RWPE1 (cell line): Measurements from ENCODE around the gene ETHE1.

Source experiments
- CTCF ChIA-PET: fragments of 350-600 bp; sonication (Branson Sonifier 250); formaldehyde crosslinking; extraction: SDS; loops from one replicate; lab custom pipeline; 2021; lab: Yijun Ruan, JAX
- POLR2A ChIA-PET: fragments of 400-600 bp; formaldehyde crosslinking; extraction: SDS; loops from one replicate; lab custom pipeline; 2020; ENCODE audit warnings: antibody characterized with exemption; ENCODE audit not compliant: low non-redundant PET; lab: Yijun Ruan, JAX
- DNase-seq: peaks from one replicate; pipeline ENCODE4 v3.0.0; 2012; ENCODE audit warnings: low spot score
- H3K27ac ChIP-seq: fragments of 450-650 bp; 2 replicates; pipeline ENCODE4 v1.5.1; 2017
- CTCF ChIP-seq: fragments of 450-650 bp; conservative IDR thresholded peaks from 2 replicates; pipeline ENCODE4 v1.5.1; 2017; ENCODE audit warnings: low read depth, mild to moderate bottlenecking

Gene ETHE1

GRCh38 chr19:43488179-43488578 lies 38.8 kb downstream of the ETHE1 start:
- POLR2A ChIA-PET, result no interaction called here
- CTCF ChIA-PET, result no interaction called here
- DNase-seq, result no peak
- no peak for TF ChIP-seq CTCF
- H3K27ac ChIP-seq, result no peak overlapping the region

GRCh38 chr19:43486412-43486811 lies 40.6 kb downstream of the ETHE1 start:
- ChIA-PET POLR2A (no interaction called here), CTCF (no interaction called here)
- TF ChIP-seq CTCF, result no peak
- DNase-seq, result no peak
- no peak overlapping the region for H3K27ac ChIP-seq

DNA sequence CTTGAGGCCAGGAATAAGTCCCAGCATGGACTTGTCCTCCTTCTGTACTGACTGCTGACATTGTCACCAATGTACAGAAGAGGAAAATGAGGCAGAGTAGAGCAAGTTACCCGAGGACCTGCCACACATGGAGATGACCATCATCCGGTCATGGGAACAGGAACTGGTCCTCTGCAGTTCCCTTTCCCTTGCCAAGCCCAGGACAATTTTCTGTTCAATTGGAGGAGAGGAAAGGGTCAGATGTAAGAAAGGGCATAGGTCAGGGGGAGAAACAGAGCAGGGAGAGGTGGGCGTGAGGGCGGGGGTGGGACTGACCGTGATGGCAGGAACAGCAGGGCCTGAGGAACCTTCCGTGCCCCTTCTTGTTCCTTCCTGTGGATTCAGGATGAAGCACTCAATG lies 41.0 kb downstream of the ETHE1 start:
- no peak for TF ChIP-seq CTCF
- POLR2A ChIA-PET, result no interaction called here
- no peak overlapping the region for H3K27ac ChIP-seq
- no peak for DNase-seq
- CTCF ChIA-PET, result no interaction called here

- H3K27ac ChIP-seq, result no peak overlapping the region
- CTCF ChIA-PET, result interaction anchor here (0.6 kb wide), 1 partner anchor 19 kb away, joined by 3 read pairs; no protein-coding TSS in a partner anchor
- POLR2A ChIA-PET, result no interaction called here
- no peak for TF ChIP-seq CTCF
- DNase-seq, result no peak
These were observed 43.7 kb downstream of the ETHE1 start for GRCh38 chr19:43483281-43483680.

GRCh38 chr19:43482193-43482592 lies 44.8 kb downstream of the ETHE1 start:
- ChIA-PET POLR2A (no interaction called here), CTCF (no interaction called here)
- no peak for DNase-seq
- H3K27ac ChIP-seq, result no peak overlapping the region
- no peak for TF ChIP-seq CTCF

DNA sequence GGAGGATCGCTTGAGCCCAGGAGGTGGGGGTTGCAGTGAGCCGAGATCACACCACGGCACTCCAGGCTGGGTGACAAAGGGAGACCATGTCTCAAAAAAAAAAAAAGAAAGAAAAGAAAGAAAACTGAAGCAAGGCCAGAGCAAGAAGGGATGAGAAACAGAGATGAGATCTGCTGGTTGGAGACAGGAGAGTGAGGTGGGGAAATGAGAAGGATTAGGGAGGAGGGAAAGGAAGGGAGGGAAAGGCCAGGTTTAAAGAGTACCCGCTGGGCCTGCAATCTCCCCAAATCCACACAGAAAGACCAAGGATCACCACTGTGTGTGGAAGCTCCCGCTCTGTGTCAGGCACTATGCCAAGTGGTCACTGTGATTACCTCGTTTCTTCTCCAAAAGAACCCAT lies 45.3 kb downstream of the ETHE1 start:
- CTCF ChIA-PET, result no interaction called here
- TF ChIP-seq CTCF, result no peak
- no peak for DNase-seq
- no peak overlapping the region for H3K27ac ChIP-seq
- POLR2A ChIA-PET, result no interaction called here

DNA sequence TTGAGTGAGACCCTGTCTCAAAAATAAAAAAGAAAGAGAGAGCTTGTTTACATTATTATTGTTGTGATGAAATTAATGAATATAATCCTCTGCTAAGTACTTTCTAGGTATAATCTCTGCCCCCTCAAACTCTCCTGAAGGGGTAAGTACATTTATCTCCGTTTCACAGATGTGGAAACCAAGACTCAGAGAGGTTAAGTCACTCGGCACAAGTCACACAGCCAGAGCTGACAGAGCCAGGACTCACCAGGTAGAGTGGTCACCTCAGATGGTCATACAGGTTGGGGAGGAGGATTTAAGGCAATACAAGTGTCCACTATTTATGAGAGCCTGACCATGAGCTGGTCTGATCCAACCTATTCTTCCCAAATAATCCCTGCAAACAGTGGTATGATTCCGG lies 46.4 kb downstream of the ETHE1 start:
- ChIA-PET POLR2A (no interaction called here), CTCF (no interaction called here)
- no peak overlapping the region for H3K27ac ChIP-seq
- no peak for DNase-seq
- TF ChIP-seq CTCF, result no peak
